GM18858 (cell line): ENCODE results near the gene VPS41.
A peak's percentile ranks its signal among the peaks of the same experiment; 100 is the strongest.

Experiments used
- ATAC-seq: cut with Tn5 transposase; IDR thresholded peaks from one replicate; pipeline ENCODE4 v1.9.1; 2021; ENCODE audit not compliant: unreplicated experiment

The VPS41 gene

GRCh38 chr7:38907066-38907465 is 1.9 kb downstream of the VPS41 start:
- no peak for ATAC-seq

GRCh38 chr7:38905056-38905759 is 3.8 kb downstream of the VPS41 start:
- ATAC-seq: peak; percentile 39

DNA sequence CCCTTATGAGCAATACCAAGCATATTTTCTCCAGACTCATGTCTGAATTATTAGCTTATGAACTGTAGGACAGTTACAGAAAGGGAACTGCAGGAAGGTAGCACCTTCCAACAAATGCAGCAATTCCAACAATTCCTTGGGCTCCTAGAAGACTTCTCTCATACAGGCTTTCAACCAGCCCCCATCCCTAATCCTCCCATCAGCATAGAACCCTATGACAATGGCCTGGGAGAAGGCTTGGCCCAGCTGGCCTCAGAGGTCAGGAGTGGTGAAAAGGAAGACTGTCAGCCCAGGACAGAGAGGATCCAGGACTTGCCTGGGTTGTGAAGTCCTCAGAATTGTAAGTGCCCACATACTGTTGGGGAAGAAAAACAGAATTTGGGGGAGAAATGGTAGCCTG is 5.9 kb downstream of the VPS41 start:
- no peak for ATAC-seq

DNA sequence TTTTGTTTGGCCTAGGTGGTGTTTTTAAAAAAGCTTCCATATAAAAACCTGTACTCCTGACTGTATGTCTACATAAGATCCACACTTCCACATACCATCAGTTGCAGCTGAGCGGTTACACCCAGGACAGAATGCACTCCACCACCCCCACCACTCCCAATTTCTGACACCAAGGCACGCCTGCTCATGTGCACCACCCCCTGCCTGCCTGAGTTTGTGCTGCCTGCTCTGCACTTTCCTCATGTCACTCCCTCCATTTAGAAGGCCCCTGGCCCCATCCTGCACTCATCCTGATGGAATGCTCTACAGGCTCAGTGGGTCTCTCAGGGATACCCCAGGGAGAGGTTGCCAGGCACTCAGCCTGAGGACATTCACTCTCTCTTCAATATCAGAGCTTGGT is 6.5 kb downstream of the VPS41 start:
- ATAC-seq: no peak

GRCh38 chr7:38893061-38893460 is 15.9 kb downstream of the VPS41 start:
- no peak for ATAC-seq

- ATAC-seq: no peak
These were observed 18.4 kb downstream of the VPS41 start for GRCh38 chr7:38890597-38890996.

- no peak for ATAC-seq
These were observed 19.0 kb downstream of the VPS41 start for GRCh38 chr7:38889872-38890432.

DNA sequence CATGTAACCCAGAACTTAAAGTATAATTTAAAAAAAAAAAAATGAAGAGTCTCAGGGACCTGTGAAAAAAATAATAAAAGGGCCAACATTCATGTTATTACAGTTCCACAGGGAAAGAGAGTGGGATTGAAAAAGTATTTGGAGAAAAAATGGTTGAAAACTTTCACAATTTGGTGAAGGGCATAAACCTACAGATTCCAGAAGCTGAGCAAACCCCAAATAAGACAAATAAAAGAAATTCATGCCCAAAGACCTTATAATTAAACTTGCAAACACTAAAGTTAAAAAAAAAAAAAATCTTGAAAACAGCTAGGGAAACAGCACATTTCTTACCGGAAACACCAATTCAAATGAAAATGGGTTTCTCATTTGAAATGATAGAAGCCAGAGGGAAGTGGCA is 19.9 kb downstream of the VPS41 start:
- ATAC-seq: no peak

GRCh38 chr7:38886265-38886664 is 22.7 kb downstream of the VPS41 start:
- ATAC-seq: no peak

GRCh38 chr7:38883706-38884105 is 25.3 kb downstream of the VPS41 start:
- no peak for ATAC-seq

GRCh38 chr7:38881947-38882684 is 26.9 kb downstream of the VPS41 start:
- no peak for ATAC-seq

DNA sequence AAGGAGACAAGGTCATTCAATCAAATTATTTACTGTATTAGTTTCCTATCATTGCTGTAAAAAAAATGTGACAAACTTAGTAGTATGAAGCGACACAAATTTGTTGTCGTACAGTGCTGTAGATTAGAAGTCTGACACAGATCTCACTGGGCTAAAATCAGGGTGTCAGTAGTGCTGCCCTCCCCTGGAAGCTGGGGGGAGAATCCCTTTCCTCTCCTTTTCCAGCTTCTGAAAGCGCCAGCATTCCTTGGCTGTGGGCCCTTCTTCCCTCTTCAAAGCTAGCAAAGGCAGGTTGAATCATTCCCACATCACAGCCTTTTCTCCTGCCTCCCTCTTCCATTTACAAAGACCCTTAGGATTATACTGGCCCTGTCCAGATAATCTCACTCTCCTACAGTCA is 28.0 kb downstream of the VPS41 start:
- ATAC-seq: no peak

GRCh38 chr7:38880454-38880853 is 28.5 kb downstream of the VPS41 start:
- no peak for ATAC-seq

DNA sequence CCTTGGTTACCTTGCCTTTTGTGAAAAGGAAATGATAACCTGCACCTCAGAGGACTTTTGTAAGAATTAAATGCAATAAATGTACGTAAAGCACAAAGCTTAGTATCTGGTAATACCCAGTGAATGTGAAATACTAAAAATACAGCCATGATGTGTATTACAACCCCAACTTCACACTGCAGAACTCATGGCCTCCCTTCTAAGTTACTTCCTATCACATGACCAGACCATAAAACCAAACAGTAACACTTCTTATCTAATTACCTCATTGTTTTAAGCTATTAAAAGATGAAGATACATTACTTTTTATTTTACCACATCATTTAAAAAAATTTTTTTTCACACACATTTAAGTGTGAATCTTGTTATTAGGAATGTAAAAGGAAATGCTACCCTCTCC is 29.0 kb downstream of the VPS41 start:
- no peak for ATAC-seq

DNA sequence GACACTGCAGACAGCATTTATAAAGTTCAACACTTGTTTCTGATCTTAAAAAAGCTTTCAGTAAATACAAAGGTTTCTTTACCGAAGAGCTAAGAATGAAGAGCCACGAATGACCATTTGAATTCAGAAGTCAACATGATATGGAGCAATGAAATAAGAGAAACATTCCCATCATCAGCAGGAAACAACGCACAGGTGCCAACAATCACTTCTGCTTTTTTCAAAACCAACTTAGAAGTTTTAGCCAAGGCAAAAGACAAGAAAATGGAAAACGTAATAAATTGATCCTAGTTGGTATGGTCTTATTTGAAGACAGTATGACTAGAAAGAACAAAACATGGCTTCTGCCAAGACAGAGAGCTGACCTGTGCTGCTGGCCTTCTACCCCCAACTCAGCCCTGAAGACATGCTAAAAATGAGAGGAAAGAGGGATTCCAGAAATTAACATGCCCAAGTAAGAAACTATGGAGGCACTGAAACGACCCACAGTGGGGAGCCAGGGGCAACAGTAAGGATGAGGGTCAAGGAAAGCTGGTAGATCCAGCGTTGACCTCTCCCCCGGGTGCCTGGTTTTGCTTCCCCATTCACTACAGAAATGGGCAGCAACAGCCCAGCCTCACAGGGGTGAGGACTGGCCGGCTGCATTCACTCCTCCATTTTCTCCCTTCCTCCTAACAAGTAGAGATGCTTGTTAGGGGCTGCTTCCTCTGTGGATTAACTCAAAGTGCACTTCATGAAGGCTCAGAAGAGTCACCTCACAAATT is 30.1 kb downstream of the VPS41 start:
- ATAC-seq: no peak

GRCh38 chr7:38873433-38873832 is 35.6 kb downstream of the VPS41 start:
- ATAC-seq: no peak

DNA sequence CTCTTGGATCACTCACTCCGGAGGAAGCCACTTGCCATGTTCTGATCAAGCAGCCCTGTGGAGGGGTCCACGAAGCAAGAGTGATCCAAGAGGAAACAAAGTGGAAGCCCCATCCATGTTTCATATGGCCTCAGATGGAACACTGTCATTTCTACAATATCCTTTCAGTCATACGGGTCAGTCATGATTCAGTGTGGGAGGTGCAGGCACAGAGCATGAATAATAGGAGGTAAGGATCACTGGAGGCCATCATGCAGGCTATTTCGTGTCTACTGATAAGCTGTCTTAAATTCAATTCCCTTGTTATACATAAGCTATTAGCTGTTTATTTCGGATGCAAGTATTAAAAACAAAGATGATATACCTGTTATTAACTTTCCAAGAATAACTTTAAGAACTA is 36.8 kb downstream of the VPS41 start:
- ATAC-seq: no peak

- ATAC-seq: no peak
These were observed 38.8 kb downstream of the VPS41 start for GRCh38 chr7:38870147-38870546.

DNA sequence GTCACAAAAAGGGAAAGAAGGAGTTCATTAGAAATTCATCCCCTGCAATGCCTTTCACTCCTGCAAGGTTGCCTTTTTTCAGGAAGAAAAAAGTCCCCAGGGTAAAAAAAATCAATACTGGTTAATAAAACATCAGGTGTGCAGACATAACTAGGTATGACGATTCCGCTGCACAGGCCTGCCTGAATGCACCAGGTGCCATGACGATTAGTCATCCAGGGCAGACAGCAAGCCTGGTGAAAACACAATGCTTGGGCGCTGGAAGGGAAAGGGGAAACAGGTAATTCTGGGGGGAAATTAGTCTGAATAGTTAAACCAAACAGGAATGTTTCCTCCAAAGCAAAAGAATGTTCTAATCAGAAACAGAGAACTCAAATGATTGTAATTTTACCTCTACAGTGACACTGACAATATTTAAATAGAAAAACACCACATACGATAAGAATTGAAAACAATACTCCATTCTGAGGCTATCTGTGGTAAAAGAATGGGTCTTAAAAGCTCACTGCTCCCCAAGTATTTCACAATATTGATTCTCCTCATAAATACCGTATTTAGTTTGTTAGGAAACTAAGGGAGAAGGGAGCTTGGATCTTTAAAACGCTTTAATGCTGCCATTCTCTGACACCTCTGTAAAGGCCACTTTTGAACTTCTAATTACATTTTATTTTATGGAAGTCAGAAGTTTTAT is 45.2 kb downstream of the VPS41 start:
- no peak for ATAC-seq

- ATAC-seq: no peak
These were observed 46.3 kb downstream of the VPS41 start for GRCh38 chr7:38862666-38863065.

- ATAC-seq: no peak
These were observed 50.6 kb downstream of the VPS41 start for GRCh38 chr7:38858259-38858884.
